Measurements from ENCODE around the gene RPP30. TPM values are rescaled to one million over a fixed set of nuclear protein-coding genes. Genes with fewer than 3 reads are reported as not detected.
"Not testable (repeated sequence)": the region's sequence is repeated elsewhere in the genome, so short reads cannot be mapped to it uniquely, and the experiment has no call there.

The RPP30 gene
- total RNA-seq, 1 donor = 53.5 TPM

- peak; percentile 44 for TF ChIP-seq CTCF (IDR thresholded peaks at IDR 0.05; ENCODE audit: insufficient read depth, low read depth, low read length)
- H3K4me3 ChIP-seq (ENCODE audit: low read depth, low read length) = no peak overlapping the region
- peak; percentile 59 for DNase-seq (ENCODE audit: low read depth)
Measured at GRCh38 chr10:90865401-90865800, 6.4 kb upstream of the RPP30 start.

- H3K4me3 ChIP-seq (ENCODE audit: low read depth, low read length) = no peak overlapping the region
- no peak for DNase-seq (ENCODE audit: low read depth)
- TF ChIP-seq CTCF (IDR thresholded peaks at IDR 0.05; ENCODE audit: insufficient read depth, low read depth, low read length) = no peak
Measured at GRCh38 chr10:90866050-90866598, 5.7 kb upstream of the RPP30 start.

- peak; percentile 86 for DNase-seq (ENCODE audit: low read depth)
- peak overlapping the region; percentile 88 for H3K4me3 ChIP-seq (ENCODE audit: low read depth, low read length)
- peak; percentile 59 for TF ChIP-seq CTCF (IDR thresholded peaks at IDR 0.05; ENCODE audit: insufficient read depth, low read depth, low read length)
Measured at GRCh38 chr10:90871279-90871765, 452 bp upstream of the RPP30 start.

GRCh38 chr10:90872648-90873020 lies 860 bp downstream of the RPP30 start:
- TF ChIP-seq CTCF (IDR thresholded peaks at IDR 0.05; ENCODE audit: insufficient read depth, low read depth, low read length) = no peak
- H3K4me3 ChIP-seq (ENCODE audit: low read depth, low read length) = peak overlapping the region; percentile 88
- DNase-seq (ENCODE audit: low read depth) = no peak

GRCh38 chr10:90879062-90879461 lies 7.3 kb downstream of the RPP30 start:
- DNase-seq (ENCODE audit: low read depth) = no peak
- TF ChIP-seq CTCF (IDR thresholded peaks at IDR 0.05; ENCODE audit: insufficient read depth, low read depth, low read length) = no peak
- H3K4me3 ChIP-seq (ENCODE audit: low read depth, low read length) = no peak overlapping the region

GRCh38 chr10:90880059-90880719 lies 8.4 kb downstream of the RPP30 start:
- DNase-seq (ENCODE audit: low read depth) = peak; percentile 58
- TF ChIP-seq CTCF (IDR thresholded peaks at IDR 0.05; ENCODE audit: insufficient read depth, low read depth, low read length) = peak; percentile 63
- H3K4me3 ChIP-seq (ENCODE audit: low read depth, low read length) = not testable (repeated sequence)
